NCI-H226 (cell line): ENCODE results near the gene ADH1B.
A peak's percentile ranks its signal among the peaks of the same experiment; 100 is the strongest.
"Not testable (repeated sequence)": the region's sequence is repeated elsewhere in the genome, so short reads cannot be mapped to it uniquely, and the experiment has no call there.

ENCODE experiments used
- DNase-seq: peaks from one replicate; pipeline ENCODE4 v3.0.0-alpha.2; 2015

Gene ADH1B

DNA sequence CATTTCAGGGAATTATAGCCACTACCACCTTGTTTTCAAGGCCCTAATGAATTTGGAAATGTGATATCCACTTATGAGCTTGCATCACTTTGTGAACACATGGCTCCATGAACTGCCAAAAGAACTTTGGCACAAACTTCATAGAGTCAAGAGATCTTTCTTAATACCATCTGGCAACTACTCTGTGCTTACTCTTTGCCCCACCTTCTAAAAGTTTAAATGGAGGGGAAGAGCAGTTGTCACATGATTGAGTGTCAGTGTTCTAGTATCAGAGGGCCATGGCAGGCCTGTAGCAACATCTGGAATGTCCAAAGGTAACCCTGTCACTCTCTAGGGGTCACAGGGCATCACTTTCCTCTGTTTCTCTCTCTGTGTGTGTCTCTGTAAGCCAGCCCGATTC, 2.6 kb upstream of the ADH1B start:
- no peak for DNase-seq

DNA sequence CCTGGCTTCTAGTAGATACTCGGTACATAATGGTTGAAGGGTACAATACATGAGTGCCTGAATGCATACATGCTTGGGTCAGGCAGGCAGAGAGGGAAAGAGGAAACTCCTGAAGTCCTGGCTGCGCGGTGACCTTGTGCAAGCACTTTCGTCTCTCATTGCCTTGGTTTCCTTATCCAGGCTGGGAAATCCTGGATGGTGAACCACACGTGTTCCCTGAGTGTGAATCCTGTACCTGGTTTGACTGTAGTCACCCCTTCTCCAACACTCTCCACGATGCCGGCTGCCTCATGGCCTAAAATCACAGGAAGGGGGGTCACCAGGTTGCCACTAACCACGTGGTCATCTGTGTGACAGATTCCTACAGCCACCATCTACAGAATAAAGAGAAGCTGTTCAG, 3.4 kb downstream of the ADH1B start:
- not testable (repeated sequence) for DNase-seq

DNA sequence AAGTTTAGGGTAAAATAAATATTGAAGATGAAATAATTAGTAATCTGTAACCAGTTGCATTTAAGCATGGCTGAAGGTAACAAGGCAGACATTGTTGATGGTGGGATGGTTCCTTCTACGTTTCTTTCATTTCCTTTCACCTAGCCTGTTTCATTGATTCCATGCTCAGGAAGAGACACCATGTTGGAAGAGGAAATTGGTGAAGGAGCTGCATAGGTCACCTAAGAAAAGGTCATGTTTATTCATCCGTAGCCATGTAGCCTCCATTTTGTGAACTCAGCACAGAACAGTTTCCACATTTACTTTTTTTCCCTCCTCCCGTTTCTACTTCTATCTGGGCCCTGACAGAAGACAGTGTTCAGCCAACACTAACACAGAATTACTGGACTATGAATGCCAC, 3.8 kb downstream of the ADH1B start:
- no peak for DNase-seq

DNA sequence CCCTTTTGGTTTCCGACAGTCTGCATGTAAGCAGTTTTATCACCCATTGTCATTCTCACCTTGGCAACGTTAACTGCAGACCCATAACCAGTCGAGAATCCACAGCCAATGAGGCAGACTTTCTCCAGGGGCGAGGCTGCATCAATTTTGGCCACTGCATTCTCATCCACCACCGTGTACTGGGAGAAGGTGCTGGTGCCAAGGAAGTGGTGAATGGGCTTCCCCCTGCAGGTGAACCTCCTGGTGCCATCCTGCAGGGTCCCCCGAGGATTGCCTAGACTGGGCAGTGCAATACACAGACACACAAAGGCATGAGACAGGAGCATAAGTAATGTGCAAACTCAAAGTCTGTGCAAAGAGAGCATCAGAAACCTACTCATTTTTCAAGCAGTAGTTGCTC, 5.4 kb downstream of the ADH1B start:
- no peak for DNase-seq

- no peak for DNase-seq
Measured at GRCh38 chr4:99314211-99314610, 7.0 kb downstream of the ADH1B start.

DNA sequence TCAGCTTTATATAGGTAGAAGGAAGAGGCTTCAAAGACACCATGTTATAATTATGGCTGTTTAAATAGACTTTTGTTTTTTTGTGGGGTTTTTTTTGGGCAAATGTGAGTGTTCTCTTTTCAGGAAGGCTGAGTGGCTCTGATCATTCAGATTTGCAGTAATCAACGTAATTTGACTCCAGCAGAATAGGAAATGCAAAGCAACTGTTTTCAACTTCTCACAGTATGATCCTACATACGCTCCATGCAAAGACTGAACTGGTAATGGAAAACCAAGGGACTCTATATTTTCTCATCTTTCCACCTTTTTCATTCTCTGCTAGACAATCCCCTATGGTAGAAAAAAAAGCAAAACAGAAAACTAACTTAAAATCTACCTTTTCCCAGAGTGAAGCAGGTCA, 10.8 kb downstream of the ADH1B start:
- DNase-seq, result no peak

GRCh38 chr4:99305638-99306400, 15.4 kb downstream of the ADH1B start:
- no peak for DNase-seq

GRCh38 chr4:99301376-99302164, 19.6 kb downstream of the ADH1B start:
- no peak for DNase-seq

DNA sequence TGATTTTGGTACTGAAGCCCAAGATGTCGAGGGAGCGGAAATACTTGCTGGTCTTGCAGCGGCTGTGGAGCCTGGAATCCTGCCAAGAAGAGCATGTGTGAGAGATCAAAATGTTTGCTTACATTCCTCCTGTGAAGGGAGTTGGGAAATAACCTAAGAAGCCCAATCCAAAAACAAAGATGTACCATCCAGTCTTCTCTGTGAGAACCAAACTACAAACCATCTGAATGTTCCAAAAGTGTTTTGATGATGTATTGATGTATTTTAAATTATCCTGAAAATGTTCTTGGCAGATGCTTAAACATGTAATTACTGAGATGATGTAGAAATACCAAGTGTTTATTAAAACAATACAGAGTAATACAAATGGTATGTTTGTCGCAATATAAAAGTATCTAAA, 20.3 kb downstream of the ADH1B start:
- DNase-seq, result peak; percentile 65

DNA sequence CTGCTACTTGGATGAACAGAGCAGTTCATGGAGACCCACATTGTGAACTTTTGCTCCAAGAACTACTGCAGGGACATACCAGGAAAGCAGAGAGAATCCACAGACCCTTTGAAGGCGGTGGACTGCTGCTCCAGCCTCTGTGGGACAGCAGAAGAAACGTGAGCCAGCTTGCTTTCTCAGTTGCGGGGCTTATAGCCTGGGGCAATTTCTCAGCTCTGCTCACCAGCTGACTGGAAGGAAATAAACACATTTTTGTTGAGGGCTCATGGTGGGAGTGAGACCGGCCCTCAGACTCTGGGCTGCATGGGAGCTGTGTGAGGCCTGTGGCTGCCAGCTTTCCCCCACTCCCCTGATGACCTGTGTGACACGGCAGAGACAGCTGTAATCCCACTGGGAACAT, 27.8 kb downstream of the ADH1B start:
- DNase-seq, result no peak

DNA sequence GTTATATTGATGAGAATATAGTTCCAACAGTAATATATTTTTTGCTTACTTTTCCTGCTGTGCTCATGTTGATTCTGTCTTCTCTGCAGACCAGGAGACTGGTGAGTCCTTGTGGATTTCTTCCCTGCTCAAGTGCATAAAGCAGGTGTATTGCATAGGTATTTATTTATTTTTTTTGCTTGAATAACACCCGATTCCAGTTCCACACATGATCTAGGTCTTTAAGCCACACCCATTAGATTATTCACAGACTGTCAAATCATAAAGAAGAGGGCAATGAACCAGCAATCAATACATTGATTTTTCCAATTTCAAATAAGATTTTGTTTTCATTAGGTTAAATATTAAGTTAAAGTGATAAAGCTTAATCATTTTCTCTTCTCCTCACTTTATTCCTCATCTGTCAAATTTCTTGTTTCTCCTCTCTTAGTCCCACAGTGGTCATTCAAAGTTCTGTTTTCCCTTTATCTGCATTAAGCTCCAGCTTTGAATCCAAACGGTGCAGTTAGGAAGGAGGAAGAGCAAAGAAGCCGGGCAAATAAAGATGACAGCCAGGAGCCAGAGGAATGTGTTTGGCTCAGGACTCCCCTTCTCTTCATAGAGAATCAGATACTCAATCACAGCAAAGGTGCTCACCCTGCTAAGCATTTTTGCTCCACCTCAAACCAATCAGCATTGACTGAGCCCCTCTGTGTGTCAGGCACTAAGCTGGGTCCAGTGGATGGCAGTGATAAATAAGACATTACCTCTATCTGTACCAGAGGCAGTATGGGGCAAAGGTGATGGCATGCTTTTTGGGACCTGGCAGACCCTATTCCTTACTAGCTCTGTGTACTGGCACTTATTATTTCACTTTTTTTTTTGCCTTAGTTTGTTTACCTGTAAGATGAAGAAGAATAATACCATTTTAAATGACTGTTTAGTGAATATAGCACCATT, 30.1 kb downstream of the ADH1B start, which contains the start of gene ADH1A:
Gene ADH1A (minus strand): TSS at position 138 of the 939 bp plus-strand sequence. CDS start 71 bp downstream, at position 67.
- no peak for DNase-seq

DNA sequence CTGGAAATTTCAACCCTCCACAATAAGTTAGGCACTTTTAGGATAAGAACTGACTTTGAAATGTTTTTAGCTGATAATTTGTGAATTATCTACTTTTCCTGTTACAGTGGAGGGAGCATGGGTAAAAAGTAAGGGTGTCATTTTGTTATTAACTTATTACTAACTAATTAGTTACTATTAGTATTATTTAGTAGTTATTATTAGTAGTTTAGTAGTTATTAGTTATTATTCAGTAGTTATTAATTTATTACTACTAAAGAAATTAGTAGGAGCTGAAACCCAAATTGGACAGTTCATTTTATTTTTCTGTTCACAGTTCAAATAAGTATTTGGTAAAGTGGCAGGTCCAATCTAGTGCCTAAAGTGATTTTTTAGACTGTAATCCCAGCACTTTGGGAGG, 35.8 kb downstream of the ADH1B start:
- DNase-seq, result no peak

DNA sequence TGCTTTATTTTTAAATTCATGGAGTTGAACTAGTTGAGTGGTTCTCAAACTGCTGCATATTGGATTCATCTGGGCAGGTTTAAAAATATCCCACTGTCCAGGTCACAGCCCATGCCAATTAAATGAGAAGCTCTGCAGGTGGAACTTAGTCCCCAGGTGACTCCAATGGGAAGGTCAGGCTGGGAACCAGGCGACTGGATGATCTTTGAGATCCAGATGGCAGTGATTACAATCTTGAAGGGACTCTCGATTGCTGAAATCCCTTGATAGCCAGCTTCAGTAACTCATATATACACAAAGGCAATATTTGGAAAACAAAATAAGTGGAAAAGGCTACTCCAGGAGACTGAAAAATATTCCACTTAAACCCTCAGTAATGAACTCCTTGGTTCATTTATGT, 38.5 kb downstream of the ADH1B start:
- DNase-seq, result no peak

- DNase-seq, result no peak
Measured at GRCh38 chr4:99281261-99281660, 39.9 kb downstream of the ADH1B start.

DNA sequence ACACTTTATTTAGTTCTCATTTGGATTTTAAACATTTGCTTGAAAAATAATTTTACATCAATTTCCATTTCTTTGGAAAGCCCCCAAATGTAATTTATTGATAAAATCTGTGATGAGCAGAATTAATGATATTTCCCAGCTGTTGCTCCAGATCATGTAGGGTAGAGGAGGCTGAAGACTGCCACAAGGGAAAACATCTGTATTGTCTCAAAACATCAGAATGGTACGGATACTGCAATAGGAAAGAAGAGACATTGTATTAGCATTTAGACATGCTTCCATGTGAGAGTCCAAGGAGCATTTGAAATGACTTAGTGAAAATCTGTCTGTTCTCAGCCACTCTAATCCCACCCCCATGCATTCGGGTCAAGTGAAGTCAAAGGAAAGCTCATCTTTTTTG, 44.8 kb downstream of the ADH1B start:
- DNase-seq, result no peak

DNA sequence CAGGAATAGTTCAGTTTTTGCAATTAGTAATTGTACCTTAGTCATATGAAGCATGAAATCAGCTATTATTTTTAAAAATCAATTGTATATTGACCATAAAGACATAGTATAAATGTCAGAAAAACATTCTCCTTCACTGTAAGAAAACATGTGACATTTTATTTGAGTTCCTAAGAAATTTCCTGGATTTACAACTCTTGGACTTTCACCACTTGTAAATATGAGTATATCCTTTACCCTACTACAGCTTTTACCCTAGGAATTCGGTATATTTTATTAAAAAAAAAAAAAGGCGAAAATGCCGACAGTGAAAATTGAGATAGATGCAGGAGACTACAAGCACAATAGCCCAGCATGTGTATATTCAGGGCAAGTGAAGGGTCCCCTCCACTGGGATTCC, 45.3 kb downstream of the ADH1B start:
- no peak for DNase-seq

DNA sequence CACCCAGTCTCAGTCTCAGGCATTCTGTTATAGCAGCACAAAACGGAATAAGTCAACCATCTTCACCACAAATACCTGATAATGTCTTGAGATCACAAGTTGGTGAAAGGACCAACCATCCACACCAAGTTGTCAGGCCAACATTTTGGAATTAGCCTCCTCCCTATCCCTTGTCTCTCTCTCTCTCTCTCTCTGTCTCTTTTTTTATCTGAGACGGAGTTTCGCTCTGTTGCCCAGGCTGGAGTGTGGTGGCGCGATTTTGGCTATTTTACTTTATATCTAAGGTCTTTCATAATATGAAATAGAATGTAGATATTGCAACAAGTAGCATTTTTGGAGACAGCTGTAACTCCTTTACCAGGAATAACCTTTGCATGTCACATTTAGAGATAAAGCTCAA, 46.2 kb downstream of the ADH1B start:
- DNase-seq, result no peak

GRCh38 chr4:99273704-99274103, 47.5 kb downstream of the ADH1B start:
- DNase-seq, result no peak

GRCh38 chr4:99264927-99265326, 56.3 kb downstream of the ADH1B start:
- DNase-seq, result no peak
